ENCODE data around the gene TBX15.

TBX15 gene

DNA sequence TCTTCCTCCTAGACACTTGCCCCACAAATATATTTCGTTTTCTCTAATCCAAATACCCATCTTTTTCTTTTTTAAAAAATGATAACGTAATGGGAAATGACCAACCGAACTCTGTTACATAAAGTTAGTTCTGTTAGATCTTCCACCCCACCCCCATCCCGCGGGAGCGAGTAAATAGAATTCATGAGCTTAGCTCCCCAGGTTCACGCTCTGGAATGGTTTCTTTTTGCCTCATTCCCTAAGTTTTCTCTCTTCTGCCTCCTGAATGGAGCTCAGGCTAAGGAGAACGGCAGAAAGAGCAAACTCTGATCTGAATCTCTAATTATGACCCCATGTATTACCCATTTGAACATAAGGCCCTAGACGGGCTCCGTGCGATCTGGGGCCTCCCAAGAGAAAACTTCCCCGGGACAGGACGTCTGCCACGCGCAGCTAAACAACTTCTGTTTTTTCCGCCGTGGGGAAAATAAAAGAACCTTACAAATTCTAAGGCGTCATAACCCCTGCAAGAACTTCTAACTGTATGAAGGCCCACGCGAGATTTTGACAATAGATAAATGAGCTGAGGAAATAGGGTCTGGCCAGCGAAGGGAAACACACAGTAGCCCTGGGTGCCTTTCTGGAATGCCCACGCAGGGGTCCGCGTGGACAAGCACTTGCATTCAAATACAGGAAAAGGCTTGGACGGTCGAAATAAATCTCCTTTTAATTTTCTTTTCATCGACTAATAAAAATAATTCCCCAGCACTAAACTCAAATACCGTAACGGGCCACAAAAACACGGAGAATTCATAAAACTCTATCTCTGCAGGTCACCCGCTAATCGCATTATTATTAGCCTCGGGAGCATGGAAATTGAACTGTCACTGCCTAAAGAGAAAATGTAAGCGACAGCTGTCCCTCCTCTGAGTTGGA lies 2.2 kb downstream of the TBX15 start:
- no peak for DNase-seq (ENCODE audit: low read depth in 2 of 2)

DNA sequence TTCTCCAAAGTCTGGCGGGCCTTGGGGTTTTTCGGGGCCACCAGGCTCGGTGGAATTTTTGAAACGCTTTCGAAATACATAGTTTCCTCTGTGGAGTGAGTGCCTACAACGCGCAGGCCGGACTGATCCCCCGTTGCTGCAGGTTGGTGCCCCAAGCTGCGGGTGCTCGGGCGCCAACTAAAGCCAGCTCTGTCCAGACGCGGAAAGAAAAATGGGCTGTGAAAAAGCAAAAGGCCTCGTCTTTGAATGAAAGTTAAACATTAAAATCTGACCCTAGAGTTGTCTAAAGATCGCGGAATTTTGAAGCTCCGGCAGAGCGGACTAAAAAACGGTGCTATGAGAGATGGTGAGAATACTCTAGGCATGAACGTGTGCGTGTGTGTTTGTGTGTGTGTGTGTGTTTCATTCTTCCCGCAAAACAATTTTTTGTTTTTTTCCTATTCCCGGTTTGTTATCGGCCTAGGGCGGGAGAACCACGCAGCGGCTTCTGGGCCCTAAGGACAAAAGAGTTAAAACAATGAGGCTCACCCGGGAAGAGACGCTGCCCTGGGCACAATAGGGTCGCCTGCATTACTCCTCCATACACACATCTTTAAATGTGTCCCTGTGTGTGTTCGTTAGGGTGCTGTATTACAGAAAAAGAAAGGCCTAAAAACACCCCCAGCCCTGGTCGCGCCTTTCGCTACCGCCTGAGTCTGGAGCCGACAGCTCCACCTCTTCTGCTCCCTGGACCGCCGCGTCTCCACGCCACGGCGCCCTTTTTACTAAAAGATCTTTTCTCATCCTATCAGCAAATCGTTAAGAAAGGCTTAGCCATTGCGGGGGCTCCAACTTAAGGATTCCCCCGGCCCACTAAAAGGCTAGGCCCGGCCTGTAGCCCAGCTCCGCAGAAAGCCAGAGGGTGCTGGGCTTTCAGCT lies 3.2 kb downstream of the TBX15 start:
- no peak for DNase-seq (ENCODE audit: low read depth in 2 of 2)

DNA sequence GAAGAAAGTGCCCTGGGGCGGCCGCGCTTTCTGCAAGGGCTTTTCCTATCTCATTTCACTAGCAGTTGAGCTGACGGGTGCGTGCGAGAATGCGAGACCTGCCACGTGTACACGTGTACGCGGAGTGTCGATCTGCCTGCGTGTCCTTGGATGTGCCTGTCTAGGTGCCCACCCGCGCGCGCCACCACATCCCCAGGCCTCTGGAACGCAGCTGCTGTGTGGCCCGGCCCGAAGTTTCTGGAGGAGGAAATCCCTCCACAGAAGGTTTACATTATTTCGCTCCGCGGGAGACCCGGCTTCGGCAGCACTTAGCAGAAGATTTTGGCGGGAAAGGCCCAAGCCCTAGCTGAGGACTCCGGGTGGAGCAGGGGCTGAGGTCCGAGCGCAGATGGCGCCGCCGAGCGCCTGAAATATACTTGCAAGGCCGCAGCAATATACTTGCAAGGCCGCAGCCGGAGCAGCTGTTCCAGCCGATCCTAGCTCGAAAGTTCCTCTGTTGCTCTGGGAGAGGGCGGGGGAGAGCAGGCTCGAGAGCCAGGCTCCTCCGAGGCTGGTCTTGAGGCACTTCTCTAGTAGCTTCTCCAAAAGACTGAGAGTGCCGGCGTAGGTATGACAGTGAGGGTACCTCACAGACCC lies 3.9 kb downstream of the TBX15 start:
- DNase-seq (ENCODE audit: low read depth in 2 of 2), result no peak

DNA sequence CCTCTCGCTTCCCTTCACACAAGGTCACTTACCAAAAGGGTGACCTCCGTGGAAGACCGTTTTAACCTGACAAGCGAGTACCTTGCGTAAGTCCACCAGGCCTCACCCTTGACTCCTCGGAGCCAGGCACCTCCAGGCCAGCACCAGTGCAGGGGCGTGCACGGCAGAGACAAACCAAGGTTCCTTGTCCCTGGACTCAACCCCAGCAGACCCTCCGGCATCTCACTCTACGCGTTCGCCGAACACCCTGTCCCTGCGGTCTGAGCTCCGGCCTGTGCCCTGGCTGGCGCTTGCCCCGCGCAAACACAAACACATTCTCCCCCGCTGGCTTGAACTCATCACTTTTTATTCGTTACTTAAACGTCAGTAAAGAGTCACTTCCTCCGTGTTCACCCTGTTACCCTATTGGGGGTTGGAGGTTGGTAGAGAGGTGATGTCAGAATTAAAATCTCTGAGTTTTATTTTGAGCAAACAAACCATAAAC lies 4.5 kb downstream of the TBX15 start:
- no peak for DNase-seq (ENCODE audit: low read depth in 2 of 2)

DNA sequence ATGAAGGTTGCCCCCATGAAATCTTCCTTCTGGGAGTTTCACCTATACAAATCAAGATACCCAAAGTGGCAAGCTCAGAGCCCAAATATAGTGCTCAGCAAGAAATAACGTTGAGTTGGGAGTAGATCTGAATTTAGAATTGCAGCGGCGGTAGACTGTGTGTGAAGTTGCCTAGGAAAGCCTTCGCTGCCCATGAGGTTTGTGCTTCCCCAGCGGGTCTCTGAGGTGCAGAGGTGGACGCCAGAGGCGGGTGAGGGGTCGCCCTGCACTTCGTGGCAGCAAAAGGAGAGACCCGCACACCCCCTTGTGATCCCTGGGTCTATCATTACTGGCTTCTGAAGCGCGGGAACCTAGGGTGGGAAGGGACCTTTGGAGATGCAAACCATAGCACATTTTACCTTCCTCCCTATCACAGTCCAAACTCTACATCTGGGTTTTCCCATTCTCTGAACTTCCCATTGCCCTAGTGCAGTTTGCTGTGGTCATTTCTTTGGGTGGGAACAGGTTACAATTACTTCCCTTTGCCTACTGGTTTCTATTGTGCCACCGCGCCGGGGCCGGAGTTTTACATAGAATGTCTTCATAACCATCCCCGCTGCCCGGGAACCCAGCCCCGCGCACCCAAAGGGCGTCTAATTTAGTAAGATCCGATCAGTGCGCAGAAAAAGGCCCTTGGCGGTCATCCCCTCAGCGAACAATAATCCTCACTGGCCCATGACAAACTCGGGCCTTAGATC lies 5.2 kb downstream of the TBX15 start:
- no peak for DNase-seq (ENCODE audit: low read depth in 2 of 2)

DNA sequence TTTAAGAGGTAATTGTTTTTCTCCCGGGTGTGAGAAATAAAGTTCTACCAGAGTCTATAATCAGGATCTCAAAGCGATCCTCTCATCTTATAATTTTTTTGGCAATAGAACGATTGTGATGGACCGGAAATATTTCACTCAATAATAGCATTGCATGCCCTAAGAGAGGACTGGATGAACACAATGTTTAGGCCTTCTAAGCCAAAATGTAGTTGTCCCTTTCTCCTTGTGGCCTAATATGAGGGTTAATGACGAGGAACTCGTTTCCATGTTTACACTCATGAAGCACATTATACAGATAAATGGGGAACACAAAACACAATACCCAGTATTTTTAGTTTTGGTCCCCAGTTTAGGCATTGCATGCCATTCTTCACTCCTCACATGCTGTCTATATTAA lies 5.9 kb downstream of the TBX15 start:
- DNase-seq (ENCODE audit: low read depth in 2 of 2), result no peak

DNA sequence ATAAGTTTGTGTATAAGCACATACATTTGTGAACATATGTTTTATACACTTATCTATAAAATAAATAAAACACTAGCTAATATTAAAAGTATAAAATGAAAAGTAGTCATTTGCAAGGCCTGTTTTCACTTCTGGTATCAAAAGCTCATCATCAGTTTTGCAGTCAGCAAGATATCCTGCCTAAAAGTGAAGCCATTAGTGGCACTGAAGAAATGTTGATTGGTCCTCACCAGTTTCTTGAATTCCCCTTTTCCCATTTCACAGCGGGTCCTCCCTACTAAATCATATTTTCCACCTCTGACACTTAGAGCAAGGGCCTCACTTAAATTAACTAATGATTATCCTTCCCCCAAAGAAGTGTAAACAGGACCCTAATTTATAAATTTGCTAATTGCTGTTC lies 6.7 kb downstream of the TBX15 start:
- DNase-seq (ENCODE audit: low read depth in 2 of 2), result no peak

DNA sequence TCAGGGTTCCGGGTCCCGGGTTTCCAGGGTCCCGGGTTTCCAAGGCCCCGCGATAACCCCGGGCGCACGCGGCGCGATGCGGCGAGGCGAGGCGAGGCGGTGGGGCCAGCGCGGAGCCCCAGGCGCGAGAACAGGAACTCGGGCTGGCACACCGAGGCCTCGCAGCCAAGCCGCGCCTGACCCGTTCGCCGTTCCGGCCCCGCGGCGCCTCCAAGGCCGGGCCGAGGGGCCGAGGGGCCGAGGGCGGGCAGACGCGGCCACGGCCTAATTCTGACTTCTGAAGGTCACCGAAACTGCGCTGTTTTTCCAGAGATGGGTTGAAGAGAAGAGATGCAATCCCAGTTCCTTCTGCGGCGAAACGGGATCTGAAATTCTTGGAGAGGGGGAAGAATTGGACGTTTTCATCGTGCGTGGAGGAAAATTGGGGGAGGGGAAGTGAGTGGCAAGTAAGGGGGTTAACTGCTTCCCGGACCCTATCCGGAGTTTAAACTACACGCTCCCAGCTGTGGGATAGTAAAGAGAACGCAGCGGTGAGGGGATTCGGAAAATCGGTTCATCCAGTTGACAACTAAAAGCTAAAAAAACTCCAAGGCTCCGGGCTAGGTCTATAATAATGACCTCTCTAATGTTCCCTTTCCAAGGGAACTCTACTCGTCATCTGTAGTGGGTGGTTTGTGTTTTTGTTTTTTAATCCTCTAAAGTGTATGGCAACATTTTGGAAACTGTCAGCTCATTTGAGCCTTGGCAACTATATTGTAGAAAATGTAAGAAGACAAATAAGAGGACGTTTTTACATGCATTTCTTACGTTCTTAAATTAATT lies 8.2 kb downstream of the TBX15 start:
- no peak for DNase-seq (ENCODE audit: low read depth in 2 of 2)

DNA sequence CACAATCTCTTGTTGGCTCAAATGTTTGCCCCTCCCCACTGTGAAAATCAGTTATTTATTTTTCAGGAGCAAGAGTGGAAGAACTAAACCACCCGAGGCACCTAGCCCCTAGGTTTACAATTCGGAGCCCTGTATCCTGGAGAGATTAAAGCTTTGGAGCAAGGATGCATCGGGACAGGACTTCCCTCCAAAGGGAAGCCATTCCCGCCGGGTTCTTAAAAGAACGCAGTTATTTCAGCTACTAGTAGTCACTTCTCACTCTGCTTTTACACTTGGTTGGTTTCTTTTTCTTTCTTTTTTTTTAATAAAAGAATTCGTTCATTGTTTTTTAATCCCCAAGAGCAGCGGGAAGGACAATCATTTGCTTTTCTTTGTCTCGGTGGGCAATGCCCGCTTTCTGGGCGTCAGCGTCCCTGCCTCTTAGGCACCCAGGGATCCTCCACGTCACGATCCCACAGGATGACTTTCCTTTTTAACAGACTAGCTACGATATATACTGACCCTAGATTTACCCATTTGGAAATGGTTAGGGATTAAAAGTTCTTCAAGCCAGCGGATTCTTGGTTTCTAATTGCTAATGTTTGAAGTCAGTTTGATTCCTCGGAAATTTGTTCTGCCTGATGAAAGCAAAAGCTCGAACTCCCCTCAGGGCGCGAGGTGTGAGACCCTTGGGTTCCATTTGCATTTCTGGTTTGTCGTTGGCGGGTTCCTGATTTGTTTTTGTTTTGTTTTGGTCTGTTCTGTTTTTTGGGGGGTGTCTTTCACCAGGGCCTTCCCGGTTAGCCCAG lies 9.0 kb downstream of the TBX15 start:
- no peak for DNase-seq (ENCODE audit: low read depth in 2 of 2)

DNA sequence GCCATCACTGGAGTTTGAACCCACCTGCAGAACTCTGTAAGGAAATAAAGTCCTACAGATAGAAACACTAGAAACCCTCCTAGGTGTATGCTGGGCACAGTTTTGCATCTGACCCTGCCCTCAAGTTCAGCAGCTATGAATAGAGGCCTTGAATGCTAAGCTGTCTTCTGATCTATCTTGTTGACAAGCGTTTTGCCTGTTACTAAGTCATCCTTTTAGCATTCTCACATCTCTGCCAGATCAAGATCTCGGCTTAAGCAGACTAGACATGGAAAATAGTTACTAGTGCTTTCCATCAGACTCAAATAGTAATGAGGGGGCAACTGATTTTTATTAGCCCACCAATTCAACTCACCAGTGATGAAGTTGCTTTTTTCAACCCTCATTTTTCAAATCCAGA lies 10.5 kb downstream of the TBX15 start:
- no peak for DNase-seq (ENCODE audit: low read depth in 2 of 2)

DNA sequence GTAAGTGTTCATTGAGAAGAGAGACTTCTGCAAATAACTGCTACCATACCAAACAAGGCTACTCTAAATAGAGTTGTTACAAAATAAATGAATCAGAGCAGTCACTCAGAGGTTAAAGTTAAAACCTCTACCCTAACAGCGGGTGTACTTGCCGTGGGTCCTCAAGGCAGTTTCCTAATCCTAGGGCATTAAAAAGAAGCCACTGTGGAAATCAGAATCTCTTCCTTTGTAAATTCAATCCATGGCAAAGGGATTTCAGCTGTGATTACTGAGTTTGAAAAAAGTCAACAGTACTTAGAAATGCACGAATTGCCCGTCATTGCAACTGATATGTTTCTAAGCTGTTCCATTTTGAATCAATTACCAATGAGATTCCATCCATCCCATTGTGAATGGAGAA lies 13.5 kb downstream of the TBX15 start:
- no peak for DNase-seq (ENCODE audit: low read depth in 2 of 2)

DNA sequence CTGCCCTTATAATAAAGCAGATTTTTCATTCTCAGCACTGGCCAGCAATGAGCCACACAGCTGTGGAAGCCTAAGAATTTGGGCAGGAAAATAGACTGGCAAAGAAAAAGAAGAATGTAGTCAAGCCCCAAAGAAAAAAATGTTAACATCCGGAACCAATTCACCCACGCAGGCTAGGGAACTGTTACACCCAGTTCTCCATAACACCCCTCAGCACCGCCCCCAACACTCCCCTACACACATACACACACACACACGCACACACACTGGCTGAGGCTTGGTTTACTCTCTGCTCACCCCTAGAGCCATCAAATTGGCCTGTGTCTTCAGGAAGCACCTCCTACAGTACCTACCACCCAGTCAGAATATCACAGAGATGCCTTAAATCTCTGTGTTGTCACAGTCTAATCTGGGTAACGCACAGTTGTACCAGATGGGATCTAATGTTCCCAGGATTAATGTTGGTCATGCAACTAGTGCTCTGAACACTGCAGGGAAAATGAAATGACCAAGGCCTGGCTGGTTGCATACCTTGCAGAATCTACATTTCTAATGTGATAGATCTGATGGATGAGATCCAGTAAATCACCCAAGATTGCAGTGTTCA lies 14.5 kb downstream of the TBX15 start:
- DNase-seq (ENCODE audit: low read depth in 2 of 2), result no peak

DNA sequence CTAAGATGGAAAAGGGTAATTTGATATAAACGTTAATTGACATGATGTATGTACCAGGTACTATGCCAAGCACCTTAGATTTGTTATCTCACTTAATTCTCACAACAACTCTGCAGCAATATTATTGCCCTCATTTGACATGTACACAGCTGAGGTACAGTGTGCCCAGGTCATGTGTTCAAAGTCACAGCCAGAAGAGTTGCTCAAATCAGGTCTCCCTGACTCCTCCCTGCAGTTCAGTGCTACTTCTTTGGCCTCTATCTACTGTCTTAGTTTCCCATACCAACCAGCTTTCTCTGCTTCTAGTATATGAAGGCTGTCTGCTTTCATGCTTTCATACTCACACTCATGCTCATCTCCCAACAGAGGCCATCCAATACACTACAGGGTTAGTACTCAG lies 15.1 kb downstream of the TBX15 start:
- no peak for DNase-seq (ENCODE audit: low read depth in 2 of 2)

DNA sequence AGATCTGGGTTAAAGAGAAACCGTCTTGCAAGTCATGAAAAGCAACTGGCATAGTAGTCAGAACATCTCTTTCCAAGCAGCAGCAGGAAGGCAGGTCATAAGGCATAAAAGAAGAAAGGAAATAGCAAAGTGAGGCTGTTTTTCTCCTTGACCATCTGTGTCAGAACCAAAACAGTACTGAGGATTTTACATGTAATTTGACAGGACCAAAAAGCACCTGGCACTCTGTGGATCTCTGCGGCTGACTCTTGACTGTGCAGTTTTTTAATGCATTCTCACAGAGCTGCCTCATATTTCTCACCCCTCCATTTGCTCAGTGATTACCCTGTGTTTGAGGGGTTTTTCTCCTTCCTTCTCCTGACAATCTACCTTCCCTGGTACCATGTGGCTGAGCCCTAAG lies 17.7 kb downstream of the TBX15 start:
- DNase-seq (ENCODE audit: low read depth in 2 of 2), result no peak

DNA sequence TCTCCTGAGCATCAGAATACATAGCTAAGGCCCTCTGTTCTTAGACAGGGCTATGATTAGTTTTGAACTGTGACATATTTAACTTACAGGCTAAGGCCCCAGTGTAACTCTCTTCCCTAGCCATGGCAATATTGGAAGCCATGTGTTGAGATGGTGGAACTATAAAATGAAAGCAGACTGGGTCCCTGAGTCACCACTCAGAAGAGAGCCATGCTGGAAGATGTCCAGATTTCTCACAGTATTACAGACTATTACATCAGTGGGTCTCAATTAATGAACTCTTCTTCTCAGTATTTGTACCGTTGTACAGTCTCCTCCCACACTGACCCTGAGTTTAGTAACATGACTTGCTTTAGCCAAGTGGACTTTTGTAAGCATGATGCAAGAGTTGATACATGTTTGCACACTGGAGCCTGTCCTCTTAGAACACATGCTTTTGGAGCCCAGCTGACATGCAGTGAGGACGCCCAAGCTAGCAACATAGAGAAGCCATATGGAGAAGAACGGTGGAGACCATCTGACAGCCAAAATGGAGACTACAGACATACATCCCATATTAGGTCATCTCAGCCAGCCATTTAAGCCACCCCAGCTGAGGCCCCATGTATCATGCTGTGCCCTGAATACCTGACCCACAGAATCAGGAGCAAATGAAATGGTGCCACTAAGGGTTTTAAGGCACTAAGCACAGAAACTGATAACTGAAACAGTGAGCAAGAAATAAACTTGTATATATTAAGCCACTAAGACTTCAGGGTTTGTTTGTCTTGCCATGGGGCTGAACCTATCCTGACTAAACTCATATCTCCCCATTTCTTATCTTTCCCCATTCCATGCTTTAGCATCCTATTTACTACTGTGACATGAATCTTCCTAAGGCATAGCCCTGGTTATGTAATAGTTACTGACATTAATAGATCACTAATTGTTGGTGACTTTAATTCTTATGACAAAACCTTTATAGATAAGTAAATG lies 24.4 kb downstream of the TBX15 start:
- no peak for DNase-seq (ENCODE audit: low read depth in 2 of 2)

DNA sequence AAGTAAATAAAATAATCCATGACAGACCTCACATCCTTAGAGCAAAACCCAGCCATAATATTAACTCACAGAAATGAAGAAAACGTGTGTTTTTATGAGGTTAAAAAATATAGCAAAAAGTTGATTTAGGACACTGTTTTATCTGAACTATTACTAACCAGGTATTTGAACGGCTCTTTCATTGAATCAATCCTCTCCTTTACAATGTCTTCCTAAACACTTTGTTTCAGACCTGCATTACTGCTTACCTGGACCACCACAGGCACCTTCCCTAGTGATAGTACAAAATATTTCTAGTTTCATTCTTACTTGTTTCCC lies 25.0 kb downstream of the TBX15 start:
- no peak for DNase-seq (ENCODE audit: low read depth in 2 of 2)

DNA sequence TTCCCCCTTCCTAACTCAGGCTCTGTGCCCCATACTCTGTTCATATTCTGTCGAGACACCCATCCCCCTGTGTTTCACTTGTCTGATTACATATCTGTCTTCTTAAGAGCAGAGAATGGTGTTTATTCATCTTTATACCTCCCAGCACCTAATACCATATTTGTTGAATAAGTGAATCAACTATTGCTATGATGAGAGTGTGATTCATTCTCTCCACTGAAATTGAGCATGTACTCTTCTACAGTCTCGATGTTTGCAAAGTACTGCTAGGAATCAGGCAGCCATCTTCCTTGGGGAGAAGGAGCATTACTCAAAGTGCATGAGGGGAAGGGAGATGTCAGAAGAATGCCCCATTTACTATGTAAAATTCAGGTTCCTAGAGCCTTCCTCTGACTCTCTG lies 27.0 kb downstream of the TBX15 start:
- no peak for DNase-seq (ENCODE audit: low read depth in 2 of 2)

DNA sequence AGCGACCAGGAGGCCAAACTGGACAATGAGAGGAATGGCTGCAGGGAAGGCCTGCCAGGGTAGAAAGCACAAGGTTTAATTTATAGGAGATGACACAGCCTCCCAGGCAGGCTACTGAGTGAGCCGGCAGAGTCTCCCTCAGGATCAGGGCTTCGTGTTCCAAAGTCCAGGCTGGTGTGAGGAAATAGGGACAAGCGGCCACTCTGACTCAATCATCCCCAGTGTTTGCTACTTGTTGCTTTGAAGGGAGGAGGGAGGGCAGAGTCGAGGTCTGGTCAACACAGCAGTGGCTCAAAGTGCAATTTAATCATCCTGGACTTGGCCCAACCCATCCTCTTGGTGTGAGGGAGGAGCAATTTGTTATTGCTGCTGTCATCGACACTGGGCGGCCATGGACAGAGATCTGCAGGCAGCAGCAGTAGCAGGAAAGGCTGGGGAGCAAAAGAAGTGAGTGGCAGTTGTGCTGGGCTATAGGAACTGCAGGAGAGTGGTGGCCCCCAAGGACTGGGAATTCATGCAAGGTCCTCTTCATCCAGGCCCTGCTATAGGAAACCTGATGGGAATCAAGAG lies 27.5 kb downstream of the TBX15 start:
- no peak for DNase-seq (ENCODE audit: low read depth in 2 of 2)

All from activated CD8-positive, alpha-beta memory T cell treated with anti-CD3 and anti-CD28 coated beads for 4 hours (primary cell).